WTC11 (cell line): ENCODE data around the gene HSBP1L1.

ENCODE experiments used
- ESRRA ChIP-seq: sonication (generic); formaldehyde crosslinking; IDR thresholded peaks from 2 replicates; pipeline ENCODE4 v1.8.1; 2022; ENCODE audit warnings: mild to moderate bottlenecking, missing genetic modification reagents, borderline replicate concordance
- GABPB1 ChIP-seq: sonication (generic); formaldehyde crosslinking; IDR thresholded peaks from 2 replicates; pipeline ENCODE4 v1.8.1; 2023; ENCODE audit warnings: mild to moderate bottlenecking, missing genetic modification reagents
- ZBTB21 ChIP-seq: sonication (generic); formaldehyde crosslinking; IDR thresholded peaks from 2 replicates; pipeline ENCODE4 v1.8.1; 2023; ENCODE audit warnings: mild to moderate bottlenecking, missing genetic modification reagents, borderline replicate concordance
- ZNF121 ChIP-seq: sonication (generic); formaldehyde crosslinking; IDR thresholded peaks from 2 replicates; pipeline ENCODE4 v1.8.0; 2023; ENCODE audit warnings: missing genetic modification reagents
- TF ChIP-seq, protein P1 (sequence below): fragments of 200-600 bp; IDR thresholded peaks from 2 replicates; pipeline ENCODE4 v1.8.0; 2022; ENCODE audit warnings: antibody characterized with exemption
- TF ChIP-seq, protein P2 (sequence below): sonication (generic); formaldehyde crosslinking; IDR thresholded peaks from 2 replicates; pipeline ENCODE4 v1.8.1; 2022; ENCODE audit warnings: mild to moderate bottlenecking, missing genetic modification reagents, moderate library complexity, borderline replicate concordance
- TF ChIP-seq, protein P3 (sequence below): sonication (generic); formaldehyde crosslinking; IDR thresholded peaks from 2 replicates; pipeline ENCODE4 v1.8.0; 2022; ENCODE audit warnings: mild to moderate bottlenecking, missing genetic modification reagents

DNA sequence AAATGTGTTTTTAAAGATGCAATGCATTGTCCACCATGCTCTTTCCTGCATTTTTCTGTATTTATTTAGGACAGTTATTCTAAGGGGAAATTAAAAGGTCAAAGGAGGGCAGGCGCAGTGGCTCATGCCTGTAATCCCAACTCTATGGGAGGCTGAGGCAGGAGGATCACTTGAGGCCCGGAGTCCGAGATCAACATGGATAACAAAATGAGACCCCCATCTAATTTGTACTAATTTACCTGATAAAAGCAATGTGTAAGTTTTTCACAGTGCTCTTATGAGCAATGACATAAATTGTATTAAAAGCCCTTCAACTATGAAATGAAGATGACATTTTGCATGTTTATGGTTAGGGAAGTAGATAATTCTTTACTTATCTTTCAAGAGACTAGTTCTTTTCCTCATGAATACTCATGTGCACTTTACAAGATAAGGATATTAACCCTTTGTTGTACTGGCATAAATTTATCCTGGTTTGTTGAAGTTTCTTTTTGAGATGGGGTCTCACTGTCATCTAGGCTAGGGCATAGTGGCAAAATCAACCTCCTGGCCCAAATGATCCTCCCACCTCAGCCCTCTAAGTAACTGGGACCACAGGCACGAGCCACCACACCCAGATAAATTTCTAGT, 9.7 kb downstream of the HSBP1L1 start:
- TF ChIP-seq, protein P1, sequence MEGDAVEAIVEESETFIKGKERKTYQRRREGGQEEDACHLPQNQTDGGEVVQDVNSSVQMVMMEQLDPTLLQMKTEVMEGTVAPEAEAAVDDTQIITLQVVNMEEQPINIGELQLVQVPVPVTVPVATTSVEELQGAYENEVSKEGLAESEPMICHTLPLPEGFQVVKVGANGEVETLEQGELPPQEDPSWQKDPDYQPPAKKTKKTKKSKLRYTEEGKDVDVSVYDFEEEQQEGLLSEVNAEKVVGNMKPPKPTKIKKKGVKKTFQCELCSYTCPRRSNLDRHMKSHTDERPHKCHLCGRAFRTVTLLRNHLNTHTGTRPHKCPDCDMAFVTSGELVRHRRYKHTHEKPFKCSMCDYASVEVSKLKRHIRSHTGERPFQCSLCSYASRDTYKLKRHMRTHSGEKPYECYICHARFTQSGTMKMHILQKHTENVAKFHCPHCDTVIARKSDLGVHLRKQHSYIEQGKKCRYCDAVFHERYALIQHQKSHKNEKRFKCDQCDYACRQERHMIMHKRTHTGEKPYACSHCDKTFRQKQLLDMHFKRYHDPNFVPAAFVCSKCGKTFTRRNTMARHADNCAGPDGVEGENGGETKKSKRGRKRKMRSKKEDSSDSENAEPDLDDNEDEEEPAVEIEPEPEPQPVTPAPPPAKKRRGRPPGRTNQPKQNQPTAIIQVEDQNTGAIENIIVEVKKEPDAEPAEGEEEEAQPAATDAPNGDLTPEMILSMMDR: no peak
- no peak for TF ChIP-seq ZBTB21 (CRISPR knock-in tag)
- no peak for TF ChIP-seq ZNF121 (CRISPR knock-in tag)
- TF ChIP-seq, protein P2, sequence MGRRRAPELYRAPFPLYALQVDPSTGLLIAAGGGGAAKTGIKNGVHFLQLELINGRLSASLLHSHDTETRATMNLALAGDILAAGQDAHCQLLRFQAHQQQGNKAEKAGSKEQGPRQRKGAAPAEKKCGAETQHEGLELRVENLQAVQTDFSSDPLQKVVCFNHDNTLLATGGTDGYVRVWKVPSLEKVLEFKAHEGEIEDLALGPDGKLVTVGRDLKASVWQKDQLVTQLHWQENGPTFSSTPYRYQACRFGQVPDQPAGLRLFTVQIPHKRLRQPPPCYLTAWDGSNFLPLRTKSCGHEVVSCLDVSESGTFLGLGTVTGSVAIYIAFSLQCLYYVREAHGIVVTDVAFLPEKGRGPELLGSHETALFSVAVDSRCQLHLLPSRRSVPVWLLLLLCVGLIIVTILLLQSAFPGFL (CRISPR knock-in tag): no peak
- no peak for TF ChIP-seq ESRRA
- TF ChIP-seq, protein P3, sequence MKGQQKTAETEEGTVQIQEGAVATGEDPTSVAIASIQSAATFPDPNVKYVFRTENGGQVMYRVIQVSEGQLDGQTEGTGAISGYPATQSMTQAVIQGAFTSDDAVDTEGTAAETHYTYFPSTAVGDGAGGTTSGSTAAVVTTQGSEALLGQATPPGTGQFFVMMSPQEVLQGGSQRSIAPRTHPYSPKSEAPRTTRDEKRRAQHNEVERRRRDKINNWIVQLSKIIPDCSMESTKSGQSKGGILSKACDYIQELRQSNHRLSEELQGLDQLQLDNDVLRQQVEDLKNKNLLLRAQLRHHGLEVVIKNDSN (CRISPR knock-in tag): no peak
- no peak for TF ChIP-seq GABPB1
